Erythroblast (primary cell): ENCODE data around the gene EDARADD.

Experiments
- GATA1 ChIP-seq: IDR thresholded peaks from 2 replicates; pipeline ENCODE4 v1.6.1; 2011; ENCODE audit warnings: low read depth, mild to moderate bottlenecking, control low read depth, low read length, moderate library complexity
- POLR2A ChIP-seq: IDR thresholded peaks from 2 replicates; pipeline ENCODE4 v1.6.1; 2011; ENCODE audit warnings: mild to moderate bottlenecking, low read length

DNA sequence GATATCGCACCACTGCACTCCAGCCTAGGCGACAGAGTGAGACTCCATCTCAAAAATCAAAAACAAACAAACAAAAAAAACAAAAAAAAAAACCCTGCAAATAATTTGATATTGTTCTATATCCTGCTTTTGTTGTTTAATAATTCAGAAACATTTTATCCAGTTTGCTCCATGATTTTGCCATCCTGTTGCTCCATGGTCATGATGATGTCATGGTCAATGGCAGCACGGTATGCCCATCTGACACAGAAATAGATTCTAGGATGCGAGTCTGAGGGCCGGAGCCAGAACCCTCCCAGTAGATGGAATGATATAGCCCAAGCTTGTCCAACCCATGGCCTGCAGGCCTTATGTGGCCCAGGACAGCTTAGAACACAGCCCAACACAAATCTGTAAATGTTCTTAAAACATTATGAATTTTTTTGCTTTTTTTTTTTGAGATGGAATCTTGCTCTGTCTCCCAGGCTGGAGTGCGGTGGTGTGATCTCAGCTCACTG, 39.8 kb downstream of the EDARADD start:
- TF ChIP-seq POLR2A (no peak), GATA1 (no peak)
